IPS-18a (cell line): ENCODE results near the gene SMAD6.

ENCODE experiments used
- H3K27ac ChIP-seq: one replicate; pipeline ENCODE4 v1.5.1; 2013; ENCODE audit warnings: low read length
- H3K27me3 ChIP-seq: one replicate; pipeline ENCODE4 v1.6.1; 2013; ENCODE audit warnings: mild to moderate bottlenecking, low read length; ENCODE audit not compliant: control insufficient read depth, insufficient read depth
- H3K36me3 ChIP-seq: one replicate; pipeline ENCODE4 v1.6.1; 2013; ENCODE audit warnings: low read depth, low read length; ENCODE audit not compliant: control insufficient read depth
- H3K4me1 ChIP-seq: one replicate; pipeline ENCODE4 v1.6.1; 2013; ENCODE audit warnings: low read depth, low read length; ENCODE audit not compliant: control insufficient read depth
- H3K4me3 ChIP-seq: one replicate; pipeline ENCODE4 v1.5.1; 2013; ENCODE audit warnings: low read length
- H3K9ac ChIP-seq: one replicate; pipeline ENCODE4 v1.6.1; 2013; ENCODE audit warnings: mild to moderate bottlenecking, low read length, moderate library complexity
- H3K9me3 ChIP-seq: one replicate; pipeline ENCODE4 v1.6.1; 2013; ENCODE audit warnings: low read depth, low read length; ENCODE audit not compliant: control insufficient read depth

Gene SMAD6

GRCh38 chr15:66777596-66778313 is 75.7 kb downstream of the SMAD6 start:
- Histone ChIP-seq H3K4me1 (peaks cover 11% of the 10 kb centered on the region), H3K9ac (no peak overlapping the region), H3K27me3 (no peaks in the 10 kb centered on the region), H3K4me3 (no peak overlapping the region), H3K27ac (no peak overlapping the region), H3K9me3 (no peaks in the 10 kb centered on the region), H3K36me3 (no peaks in the 10 kb centered on the region)

GRCh38 chr15:66778314-66778665 is 76.3 kb downstream of the SMAD6 start:
- H3K4me1 ChIP-seq: peaks cover 9% of the 10 kb centered on the region
- H3K27ac ChIP-seq: no peak overlapping the region

DNA sequence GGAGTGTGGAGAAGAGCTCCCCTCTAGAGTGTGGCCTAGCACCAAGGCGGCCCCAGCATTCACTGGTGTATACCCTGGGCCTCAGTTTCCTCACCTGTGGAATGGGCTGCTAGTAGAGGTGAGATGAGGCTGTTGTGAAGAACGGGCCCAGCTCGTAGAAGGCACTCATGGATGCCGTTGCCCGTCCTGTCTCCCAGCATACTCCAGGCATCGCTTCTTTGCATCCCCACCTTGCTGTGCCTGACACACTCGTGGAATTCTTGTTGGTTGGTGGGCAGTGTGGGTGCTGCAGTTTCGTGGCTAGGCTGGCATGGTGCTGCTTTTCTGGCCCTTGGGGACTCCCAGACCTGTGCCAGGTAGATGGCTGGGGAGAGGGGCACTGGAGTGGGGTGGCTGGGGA is 76.7 kb downstream of the SMAD6 start:
- H3K27me3 ChIP-seq: no peaks in the 10 kb centered on the region
- no peaks in the 10 kb centered on the region for H3K9me3 ChIP-seq
- peaks cover 5% of the 10 kb centered on the region for H3K4me1 ChIP-seq
- H3K4me3 ChIP-seq: no peak overlapping the region
- no peak overlapping the region for H3K27ac ChIP-seq
- H3K9ac ChIP-seq: no peak overlapping the region
- no peaks in the 10 kb centered on the region for H3K36me3 ChIP-seq

More at GRCh38 chr15:66778314-66778665, 76.3 kb downstream of the SMAD6 start:
- H3K27me3 ChIP-seq: no peaks in the 10 kb centered on the region
- no peaks in the 10 kb centered on the region for H3K9me3 ChIP-seq
- no peak overlapping the region for H3K9ac ChIP-seq
- H3K36me3 ChIP-seq: no peaks in the 10 kb centered on the region
- no peak overlapping the region for H3K4me3 ChIP-seq

DNA sequence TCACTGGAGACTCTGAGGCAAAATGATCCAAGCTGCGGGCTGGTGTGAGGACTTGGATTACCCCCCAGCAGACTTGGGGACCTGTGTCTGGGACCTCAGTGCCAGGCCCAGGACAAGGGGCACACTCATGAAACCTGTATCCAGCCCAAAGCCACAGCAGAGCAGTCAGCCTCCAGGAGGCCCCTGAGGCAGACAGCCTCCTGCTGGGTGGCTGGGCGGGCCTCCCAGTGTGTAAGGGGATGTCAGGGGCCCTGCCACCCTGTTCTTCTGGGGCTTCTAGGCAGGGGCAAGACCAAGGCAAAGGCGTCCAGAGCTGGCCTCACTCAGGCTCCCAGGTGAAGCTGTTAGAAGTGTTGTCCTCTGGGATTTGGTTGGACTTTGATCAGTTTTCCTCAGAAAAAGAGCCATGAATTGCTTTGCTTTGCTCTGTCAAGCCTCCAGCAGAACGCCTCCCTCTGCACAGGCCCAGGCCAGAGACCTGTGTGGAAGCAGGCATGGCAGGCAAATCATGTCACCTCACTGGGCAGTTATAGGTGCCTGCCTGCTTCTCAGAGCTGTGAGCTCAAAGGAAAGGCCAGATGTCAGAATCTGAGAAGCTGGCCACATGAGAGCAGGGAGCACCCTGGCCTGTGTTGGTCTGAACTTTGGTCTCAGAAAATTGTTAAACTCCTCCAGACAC is 77.4 kb downstream of the SMAD6 start:
- Histone ChIP-seq H3K9me3 (no peaks in the 10 kb centered on the region), H3K36me3 (no peaks in the 10 kb centered on the region), H3K4me3 (no peak overlapping the region), H3K9ac (no peak overlapping the region), H3K27ac (no peak overlapping the region), H3K27me3 (no peaks in the 10 kb centered on the region), H3K4me1 (no peaks in the 10 kb centered on the region)

DNA sequence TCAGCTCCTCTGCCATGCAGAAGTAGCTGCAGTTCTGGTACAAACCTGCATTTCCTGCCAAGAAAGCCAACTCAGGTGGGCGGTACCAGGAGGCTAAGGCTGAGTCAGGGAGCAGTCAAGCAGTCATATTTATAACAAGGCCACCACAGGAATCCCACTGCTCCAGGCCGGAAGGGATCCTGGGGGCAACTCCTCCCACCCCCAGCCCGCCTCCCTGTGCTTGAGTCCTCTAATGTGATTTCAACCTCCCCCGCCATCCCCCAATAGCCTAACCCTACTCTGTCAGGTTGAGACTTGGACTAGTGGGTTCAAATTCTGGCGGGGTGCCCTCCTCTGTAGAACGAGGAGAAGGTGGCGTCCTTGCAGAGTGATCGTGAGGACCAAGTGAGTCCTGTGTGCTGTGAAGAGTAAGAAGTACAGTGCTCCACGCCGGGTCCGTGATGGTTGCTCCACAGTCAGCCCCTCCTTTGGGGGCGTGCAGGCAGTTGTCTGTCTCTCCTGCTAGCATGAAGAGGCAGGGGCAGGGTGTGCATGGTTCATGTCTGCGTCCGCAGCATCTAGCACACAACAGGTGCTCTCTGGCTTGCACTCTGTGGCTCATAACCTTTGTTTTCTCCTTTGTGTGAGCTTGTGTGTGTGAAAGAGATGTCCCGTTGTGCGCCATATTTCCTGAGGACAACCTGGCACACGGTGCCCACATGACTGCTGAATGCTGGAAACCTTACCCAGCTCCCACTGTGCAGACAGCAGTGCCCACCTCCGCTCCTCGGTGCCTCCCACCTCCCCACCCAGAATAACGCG is 78.3 kb downstream of the SMAD6 start:
- H3K4me1 ChIP-seq: no peaks in the 10 kb centered on the region
- H3K9me3 ChIP-seq: no peaks in the 10 kb centered on the region
- H3K27me3 ChIP-seq: no peaks in the 10 kb centered on the region
- no peaks in the 10 kb centered on the region for H3K36me3 ChIP-seq
- no peak overlapping the region for H3K4me3 ChIP-seq
- H3K27ac ChIP-seq: no peak overlapping the region
- H3K9ac ChIP-seq: no peak overlapping the region

- H3K9me3 ChIP-seq: no peaks in the 10 kb centered on the region
- no peaks in the 10 kb centered on the region for H3K27me3 ChIP-seq
- H3K4me3 ChIP-seq: no peak overlapping the region
- H3K27ac ChIP-seq: no peak overlapping the region
- no peaks in the 10 kb centered on the region for H3K4me1 ChIP-seq
- H3K9ac ChIP-seq: no peak overlapping the region
- H3K36me3 ChIP-seq: no peaks in the 10 kb centered on the region
Observed at GRCh38 chr15:66780973-66781718, 79.1 kb downstream of the SMAD6 start.

DNA sequence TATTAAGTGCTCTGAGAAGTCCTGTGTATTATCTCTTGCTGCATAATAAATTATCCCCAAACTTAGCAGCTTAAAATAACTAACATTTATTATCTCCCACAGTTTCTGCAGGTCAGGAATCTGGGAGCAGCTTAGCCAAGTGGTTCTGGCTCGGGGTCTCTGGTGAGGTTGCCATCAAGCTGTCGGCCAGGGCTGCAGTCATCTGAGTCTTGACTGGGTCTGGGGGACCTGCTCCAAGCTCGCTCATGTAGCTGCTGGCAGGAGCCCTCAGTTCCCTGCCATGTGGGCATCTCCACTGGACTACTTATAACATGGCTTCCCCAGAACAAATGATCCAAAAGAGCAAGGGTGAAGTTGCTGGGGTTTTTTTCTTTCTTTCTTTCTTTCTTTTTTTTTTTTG is 80.7 kb downstream of the SMAD6 start:
- Histone ChIP-seq H3K27ac (no peak overlapping the region), H3K4me1 (no peaks in the 10 kb centered on the region), H3K36me3 (no peaks in the 10 kb centered on the region), H3K27me3 (no peaks in the 10 kb centered on the region), H3K9ac (no peak overlapping the region), H3K9me3 (no peaks in the 10 kb centered on the region), H3K4me3 (no peak overlapping the region)

GRCh38 chr15:66783314-66783713 is 81.3 kb downstream of the SMAD6 start:
- Histone ChIP-seq H3K9ac (no peak overlapping the region), H3K4me1 (no peaks in the 10 kb centered on the region), H3K27ac (no peak overlapping the region), H3K27me3 (no peaks in the 10 kb centered on the region), H3K9me3 (no peaks in the 10 kb centered on the region), H3K36me3 (no peaks in the 10 kb centered on the region), H3K4me3 (no peak overlapping the region)

GRCh38 chr15:66783725-66784124 is 81.7 kb downstream of the SMAD6 start:
- H3K9ac ChIP-seq: no peak overlapping the region
- no peaks in the 10 kb centered on the region for H3K36me3 ChIP-seq
- H3K27me3 ChIP-seq: no peaks in the 10 kb centered on the region
- H3K4me3 ChIP-seq: no peak overlapping the region
- no peaks in the 10 kb centered on the region for H3K4me1 ChIP-seq
- H3K9me3 ChIP-seq: no peaks in the 10 kb centered on the region
- no peak overlapping the region for H3K27ac ChIP-seq

DNA sequence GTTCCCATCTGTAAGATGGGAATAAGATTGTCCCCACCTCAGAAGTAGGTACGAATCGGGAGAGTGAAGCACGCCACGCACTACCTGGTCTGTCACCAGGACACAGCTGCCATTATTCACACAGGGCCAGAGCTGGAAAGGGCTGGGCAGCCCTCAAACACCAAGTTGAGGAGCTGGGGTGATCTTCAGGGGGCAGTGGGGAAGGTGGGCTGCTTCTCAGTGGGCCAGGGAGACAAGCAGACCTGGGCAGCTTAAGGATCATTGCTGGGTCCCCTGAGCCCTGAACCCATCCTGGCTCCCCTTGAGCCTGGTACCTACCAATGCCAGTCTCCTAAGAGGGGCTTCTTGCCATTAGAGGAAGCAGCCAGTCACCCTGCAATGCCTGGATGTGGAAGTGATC is 82.1 kb downstream of the SMAD6 start:
- H3K9ac ChIP-seq: no peak overlapping the region
- no peak overlapping the region for H3K4me3 ChIP-seq
- H3K4me1 ChIP-seq: no peaks in the 10 kb centered on the region
- H3K9me3 ChIP-seq: no peaks in the 10 kb centered on the region
- H3K36me3 ChIP-seq: no peaks in the 10 kb centered on the region
- no peak overlapping the region for H3K27ac ChIP-seq
- no peaks in the 10 kb centered on the region for H3K27me3 ChIP-seq

DNA sequence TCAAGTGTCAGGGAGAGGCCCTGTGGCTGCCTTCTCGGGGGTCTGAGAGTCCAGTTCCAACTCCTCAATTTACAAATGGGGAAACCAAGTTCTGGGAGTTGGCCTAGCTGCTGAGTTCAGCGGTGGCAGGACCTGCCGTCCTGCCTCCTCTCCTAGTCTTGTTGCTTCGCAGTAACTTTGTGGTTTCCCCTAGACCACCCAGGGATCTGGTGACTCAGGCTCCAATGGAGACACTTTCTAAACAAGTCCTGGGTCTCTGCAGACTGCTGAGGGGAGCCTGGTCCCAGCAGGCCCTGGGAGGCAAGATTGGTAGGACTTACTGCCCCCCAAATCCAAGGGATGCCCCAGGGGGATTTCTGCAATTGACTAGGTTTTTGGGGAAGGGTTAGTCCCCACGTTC is 83.6 kb downstream of the SMAD6 start:
- Histone ChIP-seq H3K27ac (no peak overlapping the region), H3K27me3 (no peaks in the 10 kb centered on the region), H3K9ac (no peak overlapping the region), H3K4me1 (no peaks in the 10 kb centered on the region), H3K9me3 (no peaks in the 10 kb centered on the region), H3K36me3 (no peaks in the 10 kb centered on the region), H3K4me3 (no peak overlapping the region)
